Epithelial cell of proximal tubule (primary cell): ENCODE data around the gene PTH2. TPM values are rescaled to one million over a fixed set of nuclear protein-coding genes. Genes with fewer than 3 reads are reported as not detected.

Experiments
- DNase-seq: peaks from one replicate; pipeline ENCODE4 v3.0.0-alpha.2; 2011; ENCODE audit warnings: low read depth
- H3K4me3 ChIP-seq: 2 replicates; pipeline ENCODE4 v1.5.1; 2011; ENCODE audit warnings: low read depth, mild to moderate bottlenecking, low read length
- CTCF ChIP-seq: conservative IDR thresholded peaks from 2 replicates; pipeline ENCODE4 v1.5.1; 2012; ENCODE audit warnings: low read depth, mild to moderate bottlenecking, low read length
- total RNA-seq: library from RNA; depleted of rRNA; stranded (reverse); fragments of >200 nt; gene quantifications from 2 replicates; pipeline ENCODE4 v1.2.3, GENCODE V29; 2015

PTH2 gene
- not detected in 2 replicates for total RNA-seq

GRCh38 chr19:49423071-49423984 lies at the start of gene PTH2:
PTH2 (minus strand) TSS chr19:49423441; CDS start chr19:49423339, 102 bp downstream.
- DNase-seq: no peak
- no peak within 1 kb of the TSS for H3K4me3 ChIP-seq
- TF ChIP-seq CTCF: no peak

GRCh38 chr19:49472936-49473335 lies 49.7 kb upstream of the PTH2 start:
- no peak for TF ChIP-seq CTCF
- no peak for DNase-seq
- H3K4me3 ChIP-seq: no peak overlapping the region

GRCh38 chr19:49470615-49470978 lies 47.4 kb upstream of the PTH2 start:
- no peak for DNase-seq
- no peak for TF ChIP-seq CTCF
- H3K4me3 ChIP-seq: no peak overlapping the region

- DNase-seq: no peak
- TF ChIP-seq CTCF: peak; percentile 3
- H3K4me3 ChIP-seq: no peak overlapping the region
Measured at GRCh38 chr19:49469828-49470614, 46.8 kb upstream of the PTH2 start.

- no peak for DNase-seq
- no peak for TF ChIP-seq CTCF
- no peak overlapping the region for H3K4me3 ChIP-seq
Measured at GRCh38 chr19:49468746-49469447, 45.7 kb upstream of the PTH2 start.

- no peak for DNase-seq
- no peak for TF ChIP-seq CTCF
- no peak overlapping the region for H3K4me3 ChIP-seq
Measured at GRCh38 chr19:49468199-49468598, 45.0 kb upstream of the PTH2 start.
